Inflammatory macrophage treated with lipopolysaccharide for 4 hours (primary cell): ENCODE data around the gene ADSS2.
"Not testable (repeated sequence)": the region's sequence is repeated elsewhere in the genome, so short reads cannot be mapped to it uniquely, and the experiment has no call there.

Experiments used
- DNase-seq: peaks from one replicate; pipeline ENCODE4 v3.0.0-alpha.2; 2020

The ADSS2 gene

DNA sequence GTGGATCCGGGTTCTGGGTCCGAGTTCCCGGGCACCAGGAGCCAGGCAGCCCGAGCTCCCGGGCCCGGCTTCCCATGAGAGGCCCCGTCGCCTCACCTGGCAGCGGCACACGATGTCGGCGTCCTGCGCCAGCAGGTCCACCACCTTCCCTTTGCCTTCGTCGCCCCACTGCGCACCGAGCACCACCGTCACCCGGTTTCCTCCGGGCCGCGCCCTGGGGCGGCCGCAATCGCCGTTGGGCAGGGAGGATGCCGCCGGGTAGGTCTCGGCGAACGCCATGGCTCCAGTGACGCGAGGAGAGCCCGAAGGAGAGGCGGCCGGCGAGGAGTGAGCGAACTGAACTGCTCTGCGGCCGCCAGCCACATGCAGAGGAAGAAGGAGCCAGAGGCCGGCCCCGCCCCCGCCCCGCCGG is at the start of gene ADSS2:
TSS of gene ADSS2 (minus strand) at position 371 of the 412 bp plus-strand sequence. CDS start at position 279, 92 bp downstream.
- DNase-seq, result no peak

DNA sequence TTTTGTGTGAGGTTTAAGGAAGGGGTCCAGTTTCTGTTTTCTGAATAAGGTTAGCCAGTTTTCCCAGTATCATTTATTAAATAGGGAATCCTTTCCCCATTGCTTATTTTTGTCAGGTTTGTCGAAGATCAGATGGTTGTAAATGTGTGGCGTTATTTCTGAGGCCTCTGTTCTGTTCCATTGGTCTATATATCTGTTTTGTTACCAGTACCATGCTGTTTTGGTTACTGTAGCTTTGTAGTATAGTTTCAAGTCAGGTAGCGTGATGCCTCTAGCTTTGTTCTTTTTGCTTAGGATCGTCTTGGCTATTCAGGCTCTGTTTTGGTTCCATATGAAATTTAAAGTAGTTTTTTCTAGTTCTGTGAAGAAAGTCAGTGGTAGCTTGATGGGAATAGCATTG is 48.8 kb upstream of the ADSS2 start:
- not testable (repeated sequence) for DNase-seq

DNA sequence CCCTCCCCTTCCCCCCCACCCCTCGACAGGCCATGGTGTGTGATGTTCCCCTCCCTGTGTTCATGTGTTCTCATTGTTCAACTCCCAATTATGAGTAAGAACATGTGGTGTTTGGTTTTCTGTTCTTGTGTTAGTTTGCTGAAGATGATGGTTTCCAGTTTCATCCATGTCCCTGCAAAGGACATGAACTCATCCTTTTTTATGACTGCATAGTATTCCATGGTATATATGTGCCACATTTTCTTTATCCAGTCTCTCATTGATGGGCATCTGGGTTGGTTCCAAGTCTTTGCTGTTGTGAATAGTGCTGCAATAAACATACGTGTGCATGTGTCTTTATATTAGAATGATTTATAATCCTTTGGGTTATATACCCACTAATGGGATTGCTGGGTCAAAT is 47.8 kb upstream of the ADSS2 start:
- DNase-seq, result not testable (repeated sequence)

GRCh38 chr1:244497805-244498204 is 46.1 kb upstream of the ADSS2 start:
- no peak for DNase-seq

GRCh38 chr1:244496186-244496585 is 44.5 kb upstream of the ADSS2 start:
- no peak for DNase-seq

DNA sequence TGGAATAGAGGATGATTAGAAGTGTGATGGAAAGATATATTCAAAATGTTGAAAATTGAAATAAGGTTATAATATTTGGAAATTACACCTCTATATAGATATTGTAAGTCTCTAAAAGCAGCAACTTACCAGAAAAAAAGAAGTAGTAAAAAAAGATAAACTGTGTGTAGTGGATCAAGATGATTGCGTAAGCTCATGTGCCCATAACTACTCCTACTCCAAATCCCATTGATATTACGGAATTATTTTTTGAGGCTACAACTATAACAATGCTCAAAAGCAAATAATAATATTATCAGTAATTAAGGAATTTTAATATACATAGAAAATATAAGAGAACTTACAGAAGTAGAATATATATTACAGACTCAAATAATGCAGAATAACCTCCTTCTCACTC is 42.9 kb upstream of the ADSS2 start:
- DNase-seq, result no peak

GRCh38 chr1:244484971-244485370 is 33.3 kb upstream of the ADSS2 start:
- DNase-seq, result not testable (repeated sequence)

GRCh38 chr1:244473059-244473605 is 21.4 kb upstream of the ADSS2 start:
- DNase-seq, result no peak

DNA sequence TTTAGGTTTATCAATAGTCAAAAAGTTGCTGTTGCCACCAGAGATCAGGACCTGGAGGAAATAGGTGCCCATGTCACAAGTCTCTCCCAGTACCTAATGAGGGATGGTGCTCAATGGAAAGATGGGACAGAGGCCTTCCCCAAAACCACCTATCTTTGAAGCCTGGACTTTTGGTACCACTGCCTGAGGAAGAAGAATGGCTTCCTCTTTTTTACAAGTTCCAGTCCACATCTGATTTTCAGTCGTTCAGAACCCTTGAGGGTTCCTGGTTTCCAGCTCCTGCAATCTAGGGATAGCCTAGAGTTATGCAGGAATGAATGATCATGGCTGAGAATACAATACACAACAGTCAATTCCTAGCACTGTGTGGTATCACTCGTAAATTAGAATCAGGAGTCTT is 15.0 kb upstream of the ADSS2 start:
- no peak for DNase-seq

- DNase-seq, result peak; percentile 86
Observed at GRCh38 chr1:244461245-244462071, 9.7 kb upstream of the ADSS2 start, which contains the start of gene CATSPERE. CATSPERE (plus strand) TSS chr1:244461273; CDS start chr1:244461430, 157 bp downstream.

GRCh38 chr1:244460197-244460596 is 8.5 kb upstream of the ADSS2 start:
- DNase-seq, result peak; percentile 19

DNA sequence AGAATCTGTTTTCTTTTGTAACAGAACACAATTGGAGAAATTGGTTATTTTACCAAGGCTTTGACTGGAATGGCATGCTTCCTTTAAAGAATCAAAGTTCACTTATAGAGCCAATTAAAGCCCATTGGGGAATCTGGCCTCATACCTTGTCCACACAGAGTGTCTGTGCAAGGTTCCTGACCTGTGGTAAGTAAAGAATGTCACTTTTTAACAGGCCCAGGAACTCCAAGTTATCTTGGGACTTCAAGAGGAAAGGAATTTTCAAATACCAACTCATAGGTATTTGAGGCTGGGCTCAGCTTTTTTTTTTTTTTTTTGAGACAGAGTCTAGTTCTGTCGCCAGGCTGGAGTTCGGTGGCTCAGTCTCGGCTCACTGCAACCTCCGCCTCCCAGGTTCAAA is 7.1 kb upstream of the ADSS2 start:
- DNase-seq, result no peak

- DNase-seq, result no peak
Observed at GRCh38 chr1:244456586-244456985, 4.9 kb upstream of the ADSS2 start.

- DNase-seq, result no peak
Observed at GRCh38 chr1:244454412-244454811, 2.7 kb upstream of the ADSS2 start.

DNA sequence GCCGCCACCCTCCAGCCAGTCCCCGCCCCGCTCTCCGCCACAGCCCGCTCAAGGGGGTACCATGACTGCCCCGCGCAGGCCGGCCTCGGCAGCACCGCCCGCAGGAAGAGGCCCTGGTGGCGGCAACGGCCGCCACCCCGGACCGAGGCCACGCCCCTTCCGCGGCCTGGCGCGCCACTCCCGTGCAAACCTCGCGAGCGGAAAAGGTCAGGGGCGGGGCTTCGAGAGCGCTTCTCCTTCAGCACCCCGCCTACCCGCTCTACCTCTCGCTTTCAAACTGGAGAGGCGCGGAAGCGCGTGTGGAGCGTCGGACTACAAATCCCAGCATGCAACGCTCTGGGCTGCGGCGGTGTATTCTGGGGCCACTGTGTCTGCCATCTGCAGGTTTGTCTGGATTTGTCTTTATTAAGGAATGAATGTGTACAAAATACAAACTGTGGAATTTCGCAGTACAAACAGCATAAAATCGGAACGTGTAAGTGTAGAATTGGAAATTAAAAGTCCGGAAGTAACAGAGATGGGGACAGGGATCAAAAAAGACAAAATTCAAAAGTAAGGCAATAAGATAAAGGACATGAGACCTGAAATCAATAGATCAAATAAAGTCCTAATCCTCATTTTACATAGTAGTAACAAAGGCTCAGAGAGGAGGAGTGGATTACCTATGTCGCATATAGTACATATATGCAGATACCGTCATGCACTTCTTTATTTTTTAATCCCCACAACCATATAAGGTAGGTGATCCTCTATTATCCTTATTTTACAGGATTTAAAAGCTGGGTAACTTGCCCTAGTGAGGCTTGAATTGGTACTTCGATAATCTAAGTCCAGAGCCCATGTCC is 464 bp upstream of the ADSS2 start:
- DNase-seq, result peak; percentile 100

DNA sequence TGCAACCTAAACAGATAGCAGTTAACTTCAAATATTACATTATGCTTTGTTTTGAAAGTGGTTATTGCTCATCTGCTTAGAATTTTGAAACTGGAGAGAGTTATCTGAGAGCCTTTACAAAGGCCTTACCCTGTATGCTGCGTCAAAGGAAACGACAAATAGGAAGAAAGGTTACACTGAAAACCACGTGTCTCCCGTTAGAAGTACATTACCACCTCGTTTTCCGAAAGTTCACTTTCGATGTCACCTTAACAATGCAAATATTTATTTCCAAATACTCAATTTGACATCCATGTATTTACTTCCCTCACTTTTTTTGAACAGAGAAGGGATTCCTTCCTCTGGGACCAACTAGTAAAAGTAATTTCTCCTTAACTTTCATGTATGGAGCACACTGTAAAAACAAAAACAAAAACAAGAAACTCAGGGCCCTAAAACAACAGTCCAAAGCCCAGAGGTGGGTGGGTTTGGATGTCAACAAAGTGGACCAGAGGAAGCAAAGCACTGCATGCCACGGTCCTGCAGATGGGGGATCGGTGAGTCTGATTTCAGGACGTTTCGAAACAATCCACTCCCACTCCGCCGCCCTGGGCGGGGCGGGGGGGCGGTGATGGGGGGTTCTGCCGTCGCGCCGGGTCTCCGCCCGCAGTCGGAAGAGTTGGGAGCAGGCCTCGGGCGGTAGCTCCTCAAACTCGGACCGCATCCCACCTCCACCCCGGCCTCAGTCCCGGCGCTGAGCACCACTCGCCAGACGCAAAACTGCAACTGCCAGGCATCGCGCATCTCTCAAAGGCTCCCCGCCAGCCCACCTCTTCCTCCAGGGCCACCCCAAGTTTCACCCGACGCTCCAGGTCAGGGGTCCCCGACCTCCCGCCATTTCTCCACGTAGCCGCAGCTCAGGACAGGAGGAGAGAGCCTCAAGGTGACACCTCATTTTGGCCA is 841 bp downstream of the ADSS2 start:
- peak; percentile 67 for DNase-seq

DNA sequence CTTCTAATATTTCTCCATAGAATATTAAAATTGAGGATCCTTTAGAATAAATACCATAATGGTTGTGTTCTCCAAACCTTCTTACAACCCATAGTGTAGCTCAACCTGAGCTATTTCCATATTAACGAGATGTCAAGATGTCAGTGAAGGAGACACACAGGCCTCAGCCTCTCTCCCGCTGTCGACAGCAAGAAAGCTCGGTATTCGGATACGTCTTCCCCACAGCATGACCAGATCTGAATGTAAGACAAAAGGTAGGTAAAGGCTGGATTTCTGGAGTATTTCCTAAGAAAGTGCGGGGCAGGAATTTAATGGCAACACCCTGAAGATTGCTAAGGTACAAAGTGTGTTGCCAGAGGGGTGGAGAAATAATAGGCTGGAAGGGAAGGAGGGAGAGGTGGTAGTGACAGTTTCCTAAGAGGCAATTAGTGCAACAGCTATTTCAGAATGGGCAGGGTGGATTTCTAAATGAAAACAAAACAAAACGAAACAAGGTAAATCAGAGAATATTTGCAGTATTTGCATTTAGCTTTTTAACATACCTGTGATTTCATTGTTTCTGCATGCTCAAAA is 1.7 kb downstream of the ADSS2 start:
- DNase-seq, result peak; percentile 25

GRCh38 chr1:244448279-244449036 is 3.3 kb downstream of the ADSS2 start:
- no peak for DNase-seq

DNA sequence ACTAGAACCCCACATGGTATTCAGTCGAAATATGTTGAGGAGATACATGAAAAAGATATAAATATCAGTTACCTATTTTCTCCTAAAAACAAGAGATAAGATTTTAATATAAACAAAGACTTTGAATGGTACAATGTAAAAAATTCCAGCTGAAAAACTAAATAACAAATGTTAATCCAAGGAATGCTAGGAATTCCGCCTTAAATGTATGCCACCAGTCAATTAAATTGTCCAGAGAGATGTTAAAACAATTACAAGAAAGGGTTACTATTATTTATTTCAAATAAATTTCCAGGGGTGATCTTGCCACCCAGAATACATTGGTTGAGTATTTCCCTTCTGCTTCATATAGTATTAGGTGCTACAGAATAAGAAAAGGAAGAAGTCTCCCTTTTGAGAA is 4.2 kb downstream of the ADSS2 start:
- no peak for DNase-seq

DNA sequence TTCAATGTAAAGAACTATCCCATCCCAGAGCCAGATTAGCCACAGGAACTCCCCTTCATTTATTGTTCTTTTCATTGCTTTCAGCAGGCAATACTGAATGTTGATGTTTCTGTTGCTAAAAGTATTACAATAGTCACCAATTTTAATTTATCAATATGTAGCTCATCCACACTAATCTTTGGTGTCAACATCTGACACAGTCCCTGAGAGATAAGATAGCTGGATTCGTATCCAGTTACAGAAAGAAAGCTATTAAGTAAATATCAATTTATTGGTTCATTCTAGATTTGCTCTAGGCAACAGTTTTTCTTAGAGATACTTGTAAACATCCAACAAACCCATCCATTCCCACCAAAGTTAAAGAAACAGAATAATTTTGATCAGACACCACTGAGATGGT is 4.7 kb downstream of the ADSS2 start:
- DNase-seq, result no peak
